Femur (tissue), 1 donor: ENCODE measurements around the gene FGR.
"Not testable (repeated sequence)": the region's sequence is repeated elsewhere in the genome, so short reads cannot be mapped to it uniquely, and the experiment has no call there.

ENCODE experiments used
- DNase-seq: peaks from one replicate; pipeline ENCODE4 v3.0.0-alpha.2; 2017

Gene FGR

DNA sequence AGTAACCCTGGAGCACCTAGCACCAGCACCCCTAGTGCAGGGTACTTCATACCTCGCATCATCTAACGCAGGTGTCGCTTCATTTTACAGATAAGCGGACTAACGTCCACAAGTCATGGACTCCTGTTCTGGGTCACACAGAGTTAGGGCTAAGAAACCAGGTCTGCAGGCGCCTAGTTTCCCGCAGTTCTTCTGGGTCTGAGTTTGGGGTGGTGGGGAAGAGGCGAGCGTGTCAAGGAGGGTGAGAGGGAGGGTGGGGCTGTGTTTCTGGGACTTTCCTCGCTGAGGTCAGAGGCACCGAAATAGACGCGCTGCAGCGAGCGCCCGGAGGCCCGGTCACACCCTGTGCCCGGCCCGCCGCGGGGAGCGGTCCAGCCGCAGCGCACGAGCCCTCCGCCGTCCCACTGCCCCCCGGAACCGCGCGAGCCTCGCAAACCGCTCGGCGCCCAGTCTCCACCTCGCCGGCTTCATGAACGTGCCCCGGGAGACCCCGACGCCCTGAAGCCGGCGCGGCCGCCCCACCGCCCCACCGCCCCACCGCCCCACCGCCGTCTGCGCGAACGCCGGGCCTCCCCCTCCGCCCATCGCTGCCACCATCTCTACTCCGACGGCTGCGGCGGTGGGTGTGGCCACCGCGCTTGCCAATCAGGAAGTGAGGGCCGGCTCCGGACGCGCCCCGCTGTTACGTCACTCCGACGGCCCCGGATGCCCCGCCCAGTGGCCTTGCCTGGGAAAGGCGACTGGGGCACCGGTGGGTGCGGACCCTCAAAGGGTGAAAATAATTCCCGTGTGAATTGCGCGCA, 24.7 kb upstream of the FGR start:
- peak; percentile 94 for DNase-seq

DNA sequence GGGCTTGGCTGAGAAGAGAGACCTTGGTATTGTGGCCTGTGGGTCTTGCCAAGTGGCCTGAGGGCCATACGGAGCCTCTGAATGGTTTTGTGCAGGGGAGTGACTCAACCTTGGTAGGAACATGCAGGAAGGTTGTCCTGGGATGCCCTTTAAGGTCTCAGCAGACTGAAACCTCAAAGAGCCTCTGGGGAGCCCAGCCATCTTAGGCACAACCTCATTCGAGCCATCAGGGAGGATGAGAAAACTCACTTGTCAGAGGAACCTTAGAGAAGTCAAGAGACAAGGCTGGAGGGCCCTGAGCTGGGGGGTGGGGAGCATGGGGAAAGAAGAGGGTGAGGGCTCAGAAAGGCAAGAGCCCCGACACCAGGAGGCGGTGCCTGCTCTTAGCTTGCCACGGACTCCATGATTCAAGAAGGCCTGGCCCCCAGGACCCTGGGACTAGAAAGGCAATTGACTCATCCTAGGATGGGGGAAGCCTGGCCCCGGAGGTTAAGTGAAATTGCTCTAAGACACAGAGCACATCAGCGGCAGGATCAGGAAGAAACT, 24.0 kb upstream of the FGR start:
- peak; percentile 35 for DNase-seq

DNA sequence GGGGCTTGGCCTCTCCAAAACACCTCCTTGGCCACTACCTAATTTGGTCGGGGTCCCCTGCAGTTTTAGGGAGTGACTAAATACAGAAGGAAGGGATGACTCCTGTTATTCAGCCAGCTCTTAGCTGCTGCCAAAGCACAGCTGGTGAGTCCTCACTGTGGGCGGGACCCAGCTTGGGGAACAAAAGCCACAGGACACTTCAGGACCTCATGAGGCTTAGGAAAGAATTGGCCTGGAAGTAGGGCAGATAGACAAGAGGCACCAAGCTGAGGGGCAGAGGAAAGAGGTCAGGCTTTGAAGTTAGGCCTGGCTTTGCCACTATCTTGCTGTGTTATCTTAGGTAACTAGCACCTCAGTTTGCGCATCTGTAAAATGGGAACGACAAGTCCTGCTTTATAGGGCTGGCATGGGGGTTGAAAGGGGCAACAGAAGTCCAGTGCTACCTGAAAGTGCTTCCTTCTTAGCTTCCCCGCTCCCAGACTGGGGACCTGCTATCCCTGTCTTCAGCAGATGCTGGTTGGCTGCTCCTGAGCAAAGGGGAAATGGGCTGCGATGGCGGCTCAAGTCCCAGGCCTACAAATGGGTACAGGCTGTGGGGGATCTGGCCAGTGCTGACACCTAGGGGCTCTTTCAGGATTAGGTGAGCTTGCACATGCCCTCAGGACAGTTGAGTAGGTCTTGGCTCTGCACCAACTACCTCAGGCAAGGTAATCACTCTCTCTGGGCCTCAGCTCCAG, 21.3 kb upstream of the FGR start:
- no peak for DNase-seq

DNA sequence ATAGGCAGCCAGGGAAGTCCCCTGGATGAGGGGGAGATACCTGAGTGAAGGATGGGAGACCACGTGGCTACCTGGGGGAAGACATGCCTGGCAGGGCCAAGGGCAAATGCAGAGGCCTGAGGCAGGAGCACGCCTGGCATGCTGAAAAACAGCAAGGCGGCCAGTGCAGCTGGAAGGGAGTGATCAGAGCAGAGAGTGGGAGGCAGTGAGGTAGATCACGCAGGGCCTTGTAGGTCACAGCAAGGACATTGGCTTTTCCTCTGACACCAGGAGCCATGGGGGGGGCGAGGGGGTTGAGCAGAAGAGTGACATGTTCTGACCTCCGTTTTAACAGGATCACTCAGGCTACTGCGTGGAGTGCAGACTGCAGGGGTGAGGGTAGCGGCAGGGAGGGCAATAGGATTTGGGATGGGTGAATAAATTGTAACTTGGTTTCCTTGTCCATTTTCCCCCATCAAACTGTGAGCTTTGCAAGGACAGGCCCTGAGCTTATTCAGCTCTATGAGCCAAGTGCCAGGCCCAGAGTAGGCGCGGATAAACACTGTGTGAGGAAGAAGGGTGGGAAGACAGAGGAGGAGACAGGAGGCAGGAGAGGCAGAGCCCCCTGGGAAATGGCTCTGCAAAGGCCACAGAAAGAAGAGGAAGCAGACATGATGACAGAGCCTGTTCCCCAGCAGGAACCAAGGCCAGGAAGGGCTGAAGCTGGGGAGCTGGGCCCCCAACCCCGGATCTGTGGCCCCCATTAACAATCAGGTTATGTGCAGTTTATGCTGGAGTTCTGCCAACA, 20.4 kb upstream of the FGR start:
- no peak for DNase-seq

DNA sequence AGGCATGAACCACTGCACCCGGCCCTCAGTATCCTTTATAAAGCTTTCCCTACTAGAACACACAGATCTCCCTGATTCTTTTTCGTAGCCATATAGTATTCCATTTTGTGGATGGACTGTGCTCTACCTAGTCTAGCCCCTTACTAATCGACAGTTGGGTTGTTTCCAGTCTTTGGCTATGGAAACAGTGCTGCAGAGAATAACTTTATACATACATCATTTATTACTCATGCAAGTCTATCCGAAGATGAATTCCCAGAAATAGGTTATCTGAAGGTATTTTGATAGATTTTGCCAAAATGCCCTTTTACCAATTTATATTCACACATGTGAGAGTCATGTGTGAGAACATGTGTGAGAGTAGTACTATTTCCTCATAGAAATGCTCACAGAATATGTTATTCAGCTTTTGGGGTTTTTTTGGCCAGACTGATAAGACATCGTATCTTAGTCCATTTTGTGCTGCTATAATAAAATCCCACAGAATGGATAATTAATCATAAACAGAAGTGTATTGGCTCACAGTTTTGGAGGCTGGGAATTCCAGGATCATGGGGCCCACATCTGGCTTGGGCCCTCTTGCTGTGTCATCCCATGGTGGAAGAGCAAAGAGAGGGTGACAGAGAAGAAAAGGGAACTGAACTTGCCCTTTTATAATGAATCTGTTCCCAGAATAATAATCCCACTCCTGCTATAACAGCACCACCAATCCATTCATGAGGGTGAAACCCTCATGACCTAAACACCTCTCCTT, 17.3 kb upstream of the FGR start:
- no peak for DNase-seq

DNA sequence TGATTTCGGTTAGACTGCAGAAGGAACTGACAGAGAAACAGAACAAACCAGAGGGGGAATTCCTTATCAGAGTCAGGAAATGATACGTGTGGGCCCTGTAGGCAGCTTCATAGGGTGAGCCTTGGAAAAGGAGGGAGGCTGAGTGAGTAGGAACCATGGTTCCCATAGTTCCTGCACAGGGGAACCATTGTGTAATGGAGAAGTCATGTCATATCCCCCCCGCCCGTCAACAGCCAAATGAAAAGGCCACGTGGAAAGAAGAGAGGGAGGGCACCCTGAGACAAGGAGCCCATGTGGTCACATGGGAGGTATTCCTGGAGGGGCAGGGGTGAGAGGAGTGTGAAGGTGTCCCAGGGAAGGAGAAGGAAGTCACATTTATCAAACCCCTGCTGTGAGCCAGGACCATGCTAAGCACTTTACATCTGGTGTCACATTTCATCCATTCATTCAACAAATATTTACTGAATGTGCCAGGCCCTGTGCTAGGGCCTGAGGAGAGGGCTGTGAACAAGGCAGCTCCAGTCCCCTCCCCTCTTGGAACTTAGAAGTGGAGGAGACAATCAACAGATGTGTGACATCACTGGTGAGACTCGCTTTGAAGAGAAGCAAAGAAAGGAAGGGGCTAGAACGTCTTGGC, 15.7 kb upstream of the FGR start:
- no peak for DNase-seq

DNA sequence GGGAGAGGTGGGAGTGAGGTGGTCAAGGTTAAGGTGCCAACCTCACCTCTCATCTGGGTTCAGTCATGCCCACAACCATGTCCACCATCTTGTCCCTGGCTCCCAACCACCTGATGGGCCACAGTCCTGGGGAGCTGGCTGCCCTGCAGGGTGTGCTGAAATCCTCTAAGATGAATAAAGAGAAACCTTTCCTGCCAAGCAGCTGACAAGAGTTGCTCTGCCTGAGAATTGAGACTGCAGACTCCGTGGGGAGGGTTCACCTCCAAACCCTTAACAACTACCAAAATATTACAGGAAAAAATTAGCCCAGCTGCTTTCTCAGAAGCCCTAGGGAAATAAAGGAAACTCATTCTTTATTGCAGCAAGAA, 15.2 kb upstream of the FGR start:
- DNase-seq: no peak

DNA sequence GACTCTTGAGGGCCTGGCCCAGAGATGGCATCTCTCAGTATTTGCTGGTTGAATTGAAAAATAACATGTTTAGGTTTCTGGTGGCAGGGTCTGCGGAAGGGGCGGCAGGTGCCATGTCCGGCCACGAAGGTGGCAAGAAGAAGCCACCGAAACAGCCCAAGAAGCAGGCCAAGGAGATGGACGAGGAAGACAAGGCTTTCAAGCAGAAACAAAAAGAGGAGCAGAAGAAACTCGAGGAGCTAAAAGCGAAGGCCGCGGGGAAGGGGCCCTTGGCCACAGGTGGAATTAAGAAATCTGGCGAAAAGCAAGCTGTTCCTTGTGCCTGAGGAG, 14.3 kb upstream of the FGR start:
- no peak for DNase-seq

DNA sequence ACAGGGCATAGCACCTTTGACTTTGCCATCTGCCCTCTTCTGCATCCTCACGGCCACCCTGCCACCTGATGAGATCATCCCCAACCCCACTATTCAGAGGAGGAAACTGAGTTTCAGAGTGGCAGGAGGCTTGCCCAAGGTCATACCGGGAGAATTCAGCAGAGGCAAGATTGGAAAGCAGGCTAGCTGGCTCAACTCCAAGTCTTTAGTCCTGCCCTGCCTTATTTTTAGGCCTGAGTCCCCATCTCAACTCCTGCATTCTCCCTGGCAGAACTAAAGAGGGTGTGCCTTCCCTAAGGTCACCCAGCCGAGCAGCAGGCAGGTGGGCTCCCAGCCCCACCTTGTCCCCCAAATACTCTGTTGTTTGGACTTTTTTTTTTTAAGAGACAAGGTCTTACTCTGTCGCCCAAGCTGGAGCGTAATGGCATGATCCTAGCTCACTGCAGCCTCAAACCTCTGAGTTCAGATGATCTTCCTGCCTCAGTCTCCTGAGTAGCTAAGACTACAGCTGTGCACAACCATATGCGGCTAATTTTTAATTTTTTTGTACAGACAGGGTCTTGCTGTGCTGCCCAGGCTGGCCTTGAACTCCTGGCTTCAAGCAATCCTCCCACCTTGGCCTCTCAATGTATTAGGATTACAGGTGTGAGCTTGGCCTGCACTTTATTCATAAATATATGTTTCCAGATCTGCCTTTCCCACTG, 13.8 kb upstream of the FGR start:
- DNase-seq: no peak

DNA sequence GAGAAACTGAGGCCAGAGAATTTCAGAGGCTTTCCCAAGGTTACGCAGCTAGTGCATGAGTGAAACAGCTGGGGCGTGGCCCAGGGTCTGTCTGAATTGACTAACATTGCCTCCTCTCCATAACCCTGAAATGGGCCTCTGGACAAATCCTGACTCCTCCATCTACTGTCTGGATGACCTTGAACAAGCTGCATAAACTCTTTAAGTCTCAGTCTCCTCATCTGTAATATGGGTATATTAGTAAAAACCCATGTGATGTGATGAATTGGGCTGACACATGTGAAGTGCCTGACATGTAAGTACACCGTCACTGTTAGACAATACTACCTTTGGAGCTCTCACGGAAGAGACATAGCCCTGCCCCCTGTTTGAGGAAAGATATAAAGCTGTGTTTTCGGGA, 12.3 kb upstream of the FGR start:
- DNase-seq: no peak

DNA sequence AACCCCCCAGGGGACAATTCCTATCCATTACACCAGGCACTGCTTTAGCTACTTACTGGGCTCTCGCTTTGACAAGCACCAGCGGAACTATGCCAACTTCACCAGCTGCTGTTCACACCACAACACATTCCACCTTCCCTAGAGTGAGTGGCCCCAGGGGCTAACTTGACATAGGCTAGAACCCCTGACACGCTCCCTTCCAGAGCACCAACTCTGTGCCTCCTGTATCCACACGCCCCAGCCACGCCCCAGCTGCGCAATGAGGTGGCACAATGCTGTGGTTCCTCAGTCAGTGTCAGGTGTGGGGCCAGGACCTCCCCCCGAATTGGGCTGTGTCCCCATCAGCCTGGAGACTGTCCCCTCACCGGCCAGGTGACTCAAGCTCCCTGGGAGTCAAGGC, 11.7 kb upstream of the FGR start:
- no peak for DNase-seq

DNA sequence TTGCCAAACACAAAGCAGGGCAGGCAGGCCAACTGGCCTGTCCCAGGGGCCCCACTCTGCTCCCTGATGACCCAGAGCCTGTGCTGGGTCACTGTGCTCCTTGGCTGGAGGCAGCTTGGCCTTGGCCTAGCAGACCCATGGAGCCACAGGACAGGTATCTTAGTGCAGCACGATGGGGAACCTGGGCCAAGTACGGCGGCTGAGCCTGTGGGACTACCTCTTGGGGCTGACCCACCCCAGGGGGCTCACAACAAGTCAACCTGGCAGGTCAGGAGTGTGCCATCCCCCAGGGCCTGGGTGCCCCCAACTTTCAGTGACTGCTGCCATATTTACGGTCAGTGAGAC, 10.1 kb upstream of the FGR start:
- DNase-seq: no peak

DNA sequence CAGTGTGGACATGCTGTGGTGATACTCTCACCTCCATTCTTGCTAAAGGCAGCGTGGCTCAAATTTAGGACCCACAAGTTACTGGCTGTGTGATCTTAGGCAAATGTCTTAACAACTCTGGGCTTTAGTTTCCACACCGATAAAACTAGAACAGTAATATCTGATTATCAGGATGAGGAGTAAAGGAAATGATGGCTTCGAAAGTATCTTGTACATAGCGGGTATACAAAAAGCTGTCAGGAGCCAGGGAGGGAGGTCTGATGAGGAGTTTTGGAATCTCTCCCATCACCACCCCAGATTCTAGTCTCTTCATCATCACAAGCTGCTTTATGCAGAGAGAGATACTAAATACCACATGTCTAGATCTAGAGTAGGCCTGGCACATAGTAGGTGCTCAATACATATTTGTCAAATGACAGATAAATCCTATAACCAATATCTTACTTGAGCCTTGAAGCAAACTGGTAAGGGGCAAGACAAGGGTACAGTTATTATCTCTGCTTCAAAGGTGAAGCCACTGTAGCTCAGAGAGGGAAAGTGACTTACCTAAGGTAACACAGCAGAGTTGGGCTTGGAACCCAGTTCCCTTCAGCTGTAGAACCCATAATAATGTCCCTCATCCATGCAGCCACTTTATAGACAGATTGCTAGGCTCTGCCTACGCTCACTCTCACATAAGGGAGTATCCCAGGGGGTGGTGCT, 9.5 kb upstream of the FGR start:
- no peak for DNase-seq

DNA sequence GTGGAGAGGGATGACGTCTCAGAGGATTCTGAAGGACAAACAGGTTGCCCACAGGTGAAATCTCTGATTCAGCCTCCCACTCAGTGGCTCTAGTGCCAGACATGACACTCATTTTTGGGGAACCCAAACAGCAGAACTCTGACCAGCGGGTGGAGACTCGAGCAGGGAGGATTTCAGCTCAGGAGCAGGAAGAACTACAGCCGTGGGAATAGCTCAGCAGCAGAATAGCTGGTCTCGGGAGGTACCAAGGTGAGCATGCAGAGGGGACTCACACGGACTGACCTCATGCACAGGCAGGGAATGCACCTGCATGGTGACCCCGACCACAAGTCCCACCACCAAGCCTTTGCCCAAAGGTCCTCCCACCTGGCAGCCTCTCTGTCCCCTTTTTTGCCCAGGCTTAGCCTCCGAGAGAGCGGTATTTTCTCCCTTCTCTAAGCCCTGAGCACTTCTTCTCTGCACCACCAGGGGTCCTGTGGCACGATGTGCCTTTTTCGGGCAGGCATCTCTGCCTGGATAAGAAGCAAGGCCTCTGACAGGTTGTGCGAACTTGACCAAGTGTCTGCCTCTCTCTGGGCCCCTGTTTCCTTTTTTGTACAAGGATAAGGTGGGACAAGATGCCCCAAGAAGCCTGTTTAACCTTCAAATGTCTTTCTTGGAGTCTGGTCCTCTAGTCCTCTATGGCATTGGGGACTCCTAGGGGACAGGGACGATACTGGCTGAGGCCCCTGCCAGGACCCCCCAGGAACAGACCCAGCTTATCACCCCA, 8.8 kb upstream of the FGR start:
- no peak for DNase-seq

DNA sequence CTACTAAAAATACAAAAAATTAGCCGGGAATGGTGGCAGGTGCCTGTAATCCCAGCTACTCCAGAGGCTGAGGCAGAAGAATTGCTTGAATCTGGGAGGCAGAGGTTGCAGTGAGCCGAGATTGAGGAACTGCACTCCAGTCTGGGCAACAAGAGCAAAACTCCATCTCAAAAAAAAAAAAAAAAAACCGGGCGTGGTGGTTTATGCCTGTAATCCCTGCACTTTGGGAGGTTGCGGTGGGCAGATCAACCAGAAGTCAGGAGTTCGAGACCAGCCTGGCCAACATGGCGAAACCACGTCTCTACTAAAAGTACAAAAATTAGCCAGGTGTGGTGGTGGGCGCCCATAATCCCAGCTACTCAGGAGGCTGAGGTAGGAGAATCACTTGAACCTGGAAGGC, 5.5 kb upstream of the FGR start:
- not testable (repeated sequence) for DNase-seq

DNA sequence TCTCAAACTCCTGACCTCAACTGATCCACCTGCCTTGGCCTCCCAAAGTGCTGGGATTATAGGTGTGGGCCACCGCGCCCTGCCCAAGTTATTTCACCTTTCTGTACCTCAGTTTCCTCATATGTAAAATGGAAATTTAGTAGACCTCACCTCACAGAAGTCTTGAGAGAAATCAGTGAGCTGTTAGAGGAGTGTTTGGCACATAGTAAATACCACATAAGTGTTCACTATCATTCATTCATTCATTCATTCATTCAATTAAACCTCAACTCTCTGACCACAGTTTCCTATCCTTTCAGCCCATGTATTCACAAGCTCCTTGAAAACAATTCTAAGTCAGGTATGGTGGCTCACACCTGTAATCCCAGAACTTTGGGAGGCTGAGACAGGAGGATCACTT, 3.8 kb upstream of the FGR start:
- no peak for DNase-seq

DNA sequence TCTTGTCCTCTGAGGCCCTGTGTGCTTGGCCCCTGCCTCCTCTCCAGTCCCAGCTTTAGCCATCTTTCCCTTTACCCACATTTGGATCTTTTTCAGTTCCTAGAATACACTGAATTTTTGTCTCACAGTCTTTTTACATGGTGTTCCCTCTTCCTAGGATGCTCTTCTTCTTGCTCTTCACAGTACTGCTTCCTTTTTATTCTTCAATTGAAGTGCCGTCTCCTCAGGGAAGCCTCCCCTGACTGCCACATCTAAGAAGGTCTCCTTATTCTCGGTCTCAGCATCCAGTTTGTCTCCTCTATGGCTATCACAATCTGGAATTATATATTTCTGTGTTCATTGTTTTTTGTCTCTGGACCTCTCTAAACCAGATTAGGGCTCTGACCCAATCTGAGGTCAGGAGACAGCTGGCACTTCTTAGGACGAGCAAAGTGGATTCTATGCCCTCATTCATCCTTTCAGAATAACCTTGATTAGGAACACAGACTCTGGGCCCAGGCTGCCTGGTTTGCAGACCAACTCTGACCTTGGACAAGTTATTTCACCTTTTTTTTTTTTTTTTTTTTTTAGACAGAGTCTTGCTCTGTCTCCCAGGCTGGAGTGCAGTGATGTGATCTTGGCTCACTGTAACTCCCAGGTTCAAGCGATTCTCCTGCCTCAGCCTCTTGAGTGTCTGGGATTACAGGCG, 3.2 kb upstream of the FGR start:
- no peak for DNase-seq

DNA sequence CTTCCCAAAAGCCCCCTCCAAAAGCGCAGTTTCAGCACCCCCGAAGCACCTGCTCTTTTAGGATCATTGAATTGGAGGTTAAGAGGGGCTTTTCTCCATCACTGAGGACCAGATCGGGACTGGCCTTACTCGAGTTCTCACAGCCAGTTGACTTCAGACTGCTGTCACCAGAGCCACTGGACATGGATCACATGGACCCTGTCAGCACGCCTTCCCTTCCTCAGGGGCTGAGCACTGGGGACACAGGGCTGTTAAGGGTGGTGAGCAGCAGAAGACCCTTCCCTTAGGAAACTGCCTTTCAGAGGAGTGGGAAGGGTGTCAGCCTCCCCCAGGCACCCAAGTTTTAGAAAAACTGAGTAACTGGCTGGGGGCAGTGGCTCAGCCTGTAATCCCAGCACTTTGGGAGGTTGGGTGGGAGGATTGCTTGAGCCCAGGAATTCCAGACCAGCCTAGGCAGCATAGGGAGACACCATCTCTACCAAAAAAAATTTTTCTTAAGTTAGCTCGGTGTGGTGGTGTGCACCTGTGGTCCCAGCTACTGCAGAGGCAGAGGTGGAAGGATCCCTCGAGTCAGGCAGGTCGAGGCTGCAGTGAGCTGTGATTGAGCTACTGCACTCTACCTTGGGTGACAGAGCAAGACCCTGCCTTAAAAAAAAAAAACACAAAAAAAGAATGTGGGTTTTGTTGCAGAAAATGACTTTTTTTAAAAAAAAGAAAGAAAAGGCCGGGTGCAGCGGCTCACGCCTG, 584 bp upstream of the FGR start:
- DNase-seq: no peak
